GM19452 (cell line): ENCODE results near the gene TNP1.

Experiments used
- ATAC-seq: cut with Tn5 transposase; IDR thresholded peaks from one replicate; pipeline ENCODE4 v1.9.1; 2021; ENCODE audit not compliant: unreplicated experiment

The TNP1 gene, protein sequence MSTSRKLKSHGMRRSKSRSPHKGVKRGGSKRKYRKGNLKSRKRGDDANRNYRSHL

DNA sequence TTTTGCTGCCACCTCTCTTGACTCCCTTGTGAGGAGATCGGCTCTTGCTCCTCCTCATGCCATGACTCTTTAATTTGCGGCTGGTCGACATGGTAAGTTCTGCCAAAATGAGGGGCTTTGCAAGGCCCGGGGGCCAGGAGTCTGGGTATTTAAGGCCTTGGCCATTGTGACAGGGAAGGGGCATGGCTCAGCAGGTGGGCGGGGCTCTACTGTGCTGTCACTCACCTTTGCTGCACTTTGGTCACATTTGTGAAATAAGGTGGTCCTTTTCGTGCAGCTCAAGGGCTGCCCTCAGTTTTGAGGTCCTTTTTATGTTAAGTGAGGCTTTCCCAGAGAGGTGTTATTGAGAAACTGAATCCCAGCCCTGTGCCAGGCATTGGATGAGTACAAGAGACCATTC is at the start of gene TNP1:
Gene TNP1 (minus strand): TSS at position 121 of the 400 bp plus-strand sequence. CDS start 30 bp downstream, at position 91.
- no peak for ATAC-seq

DNA sequence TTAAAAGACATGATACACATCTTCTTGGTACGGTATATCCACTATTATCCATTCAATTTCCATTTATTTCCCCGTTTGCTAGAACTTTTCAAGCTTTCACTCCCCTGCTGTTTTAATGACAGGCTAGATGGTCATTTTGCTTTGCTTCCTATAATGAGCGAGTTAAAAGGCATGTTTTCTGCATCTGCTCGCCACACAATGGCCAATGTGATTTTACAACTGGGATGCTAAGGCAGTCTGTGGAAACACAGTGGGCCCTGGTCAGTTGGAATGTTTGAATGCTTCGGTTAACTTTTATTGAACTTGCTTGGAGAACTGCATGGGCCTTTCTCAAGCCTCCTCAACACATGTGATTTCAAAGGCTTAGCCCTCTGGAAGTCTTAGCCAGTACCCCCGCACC is 48.4 kb upstream of the TNP1 start:
- no peak for ATAC-seq

DNA sequence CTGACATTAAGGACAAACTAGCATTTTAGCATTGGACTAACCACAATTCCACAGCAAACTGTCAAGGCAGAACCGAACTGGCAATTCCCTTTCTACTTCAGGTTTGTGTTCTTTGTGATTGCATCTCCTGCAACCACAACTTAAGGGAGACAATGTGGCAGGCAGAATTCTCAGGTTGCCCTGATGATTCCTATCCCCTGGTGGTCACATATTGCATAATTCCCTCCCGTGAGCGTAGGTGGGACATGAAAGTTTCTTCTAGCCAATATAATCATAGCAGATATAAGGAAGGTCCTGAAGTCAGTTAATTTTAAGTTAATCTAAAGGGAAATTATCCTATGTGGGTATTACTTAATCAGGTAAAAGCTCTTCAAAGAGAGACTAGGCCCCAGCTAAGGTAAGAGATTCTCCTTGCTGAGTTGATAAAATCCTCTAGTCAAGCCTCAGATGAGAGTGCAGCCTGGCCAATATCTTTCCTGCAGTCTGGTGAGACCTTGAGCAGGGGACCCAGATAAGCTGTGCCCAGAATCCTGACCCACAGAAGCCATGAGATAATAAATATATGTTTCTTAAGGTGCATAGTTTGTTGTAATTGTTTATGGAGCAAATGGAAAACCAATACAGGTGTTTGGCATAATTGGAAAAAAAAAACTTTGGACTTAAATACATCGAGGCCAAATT is 45.9 kb upstream of the TNP1 start:
- ATAC-seq, result no peak

DNA sequence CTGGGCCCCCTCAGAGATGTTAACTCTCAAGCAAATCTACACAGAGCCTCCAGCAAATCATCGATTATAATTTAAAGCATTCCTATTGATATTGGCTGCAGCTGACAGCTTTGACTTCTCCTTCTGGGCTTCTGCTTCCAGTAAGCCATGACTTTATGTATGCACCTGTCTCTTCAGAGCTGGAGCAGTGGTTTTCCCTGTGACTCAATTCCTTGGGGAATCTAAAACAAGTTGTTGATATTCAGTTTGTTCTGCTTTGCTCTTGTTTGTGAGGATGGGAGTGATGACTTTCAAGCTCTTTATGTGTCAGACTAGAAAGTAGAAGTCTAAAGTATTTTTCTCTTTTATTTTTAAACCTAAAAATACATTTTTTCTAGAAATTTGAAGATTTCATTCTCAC is 45.1 kb upstream of the TNP1 start:
- no peak for ATAC-seq

DNA sequence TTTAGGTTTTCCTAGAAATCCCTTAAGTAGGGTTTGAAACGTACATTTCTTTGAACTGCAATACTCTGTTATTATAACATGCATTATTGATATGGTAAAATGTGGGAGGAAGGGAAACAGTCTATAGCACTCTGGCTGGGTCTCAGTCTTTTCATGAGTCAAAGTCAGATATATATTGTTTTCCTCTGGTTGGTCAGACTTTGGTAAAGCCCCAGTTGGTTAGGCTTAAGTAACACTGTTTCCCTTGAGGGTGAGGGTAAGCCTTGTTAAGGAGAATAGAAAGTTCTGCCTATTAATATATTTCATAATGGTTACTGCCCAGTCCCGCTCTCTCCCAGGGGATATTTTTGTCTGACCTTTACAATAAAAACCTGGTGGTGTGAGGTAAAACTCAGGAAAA is 44.7 kb upstream of the TNP1 start:
- no peak for ATAC-seq

DNA sequence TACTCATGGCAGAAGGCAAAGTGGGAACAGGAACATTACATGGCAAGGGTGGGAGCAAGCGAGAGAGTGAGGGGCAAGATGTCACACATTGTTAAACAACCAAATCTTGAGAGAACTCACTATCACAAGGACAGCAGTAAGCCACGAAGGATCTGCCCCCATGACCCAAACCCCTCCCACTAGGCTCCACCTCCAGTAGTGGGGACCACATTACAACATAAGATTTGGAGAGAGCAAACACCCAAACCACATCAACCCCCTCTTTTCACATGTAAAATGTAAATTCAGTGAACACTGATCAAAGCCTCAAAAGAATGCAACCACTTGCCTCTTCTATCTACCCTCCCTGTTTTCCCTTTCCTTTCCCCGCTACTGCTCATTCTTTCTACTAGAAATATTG is 43.6 kb upstream of the TNP1 start:
- ATAC-seq, result no peak

DNA sequence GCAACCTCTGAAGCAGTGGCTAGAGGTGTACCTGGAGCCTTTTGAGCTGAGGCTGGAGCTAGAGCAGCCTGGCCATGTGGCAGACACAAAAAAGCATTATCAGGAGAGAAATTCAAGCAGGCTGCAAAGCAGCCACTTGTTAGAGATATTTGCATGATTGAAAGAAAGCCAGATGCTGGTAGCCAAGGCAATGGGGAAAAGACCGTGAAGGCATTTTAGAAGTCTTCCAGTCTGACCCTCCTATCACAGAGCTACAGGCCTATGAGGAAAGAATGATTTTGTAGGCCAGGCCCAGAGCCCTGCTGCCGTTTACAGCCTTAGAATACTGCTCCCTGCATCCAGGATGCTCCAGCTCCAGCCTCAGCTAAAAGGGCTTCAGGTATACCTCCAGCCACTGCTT is 41.4 kb upstream of the TNP1 start:
- no peak for ATAC-seq

DNA sequence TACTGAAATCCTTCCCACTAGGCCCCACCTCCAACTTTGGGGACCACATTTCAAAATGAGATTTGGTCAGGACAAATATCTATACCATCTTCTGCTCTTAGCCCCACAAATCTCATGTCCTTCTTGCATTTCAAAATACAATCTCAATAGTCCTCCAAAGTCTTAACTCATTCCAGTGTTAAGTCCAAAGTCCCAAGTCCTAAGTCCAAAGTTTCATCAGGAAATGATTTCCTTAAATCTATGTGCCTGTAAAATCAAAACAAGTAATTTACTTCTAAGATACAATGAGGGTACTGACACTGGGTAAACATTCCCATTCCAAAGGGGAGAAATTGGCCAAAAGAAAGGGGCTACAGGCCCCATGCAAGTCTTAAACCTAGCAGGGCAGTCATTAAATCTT is 40.5 kb upstream of the TNP1 start:
- ATAC-seq, result no peak

DNA sequence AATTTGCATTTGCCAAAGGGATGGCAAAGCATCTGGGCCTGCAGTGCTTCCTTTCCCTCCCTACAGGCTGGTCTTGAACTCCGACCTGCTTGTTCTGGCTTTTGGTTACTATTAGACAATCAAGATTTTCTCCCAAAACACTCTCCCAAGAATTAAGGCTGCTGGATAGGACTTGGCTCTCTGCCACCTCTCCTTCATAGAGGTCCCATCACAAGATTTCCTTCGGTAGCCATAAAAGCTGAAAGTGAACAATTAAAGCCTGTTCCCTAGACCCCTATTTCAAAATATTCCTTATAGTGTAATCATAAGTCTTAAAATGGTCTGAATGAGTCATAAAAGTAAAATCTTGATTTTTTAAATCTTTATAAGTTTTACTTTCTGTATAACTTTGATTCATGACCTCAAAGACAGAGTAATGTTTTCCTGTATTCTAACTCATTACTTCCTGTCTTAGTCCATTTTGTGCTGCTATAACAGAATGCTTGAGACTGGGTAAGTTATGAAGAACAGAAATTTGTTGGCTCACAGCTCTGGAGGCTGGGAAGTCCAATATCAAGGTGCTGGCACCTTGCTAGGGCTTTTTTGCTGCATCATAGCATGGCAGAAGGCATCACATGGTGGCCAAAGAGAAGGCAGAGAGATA is 37.8 kb upstream of the TNP1 start:
- ATAC-seq, result no peak

DNA sequence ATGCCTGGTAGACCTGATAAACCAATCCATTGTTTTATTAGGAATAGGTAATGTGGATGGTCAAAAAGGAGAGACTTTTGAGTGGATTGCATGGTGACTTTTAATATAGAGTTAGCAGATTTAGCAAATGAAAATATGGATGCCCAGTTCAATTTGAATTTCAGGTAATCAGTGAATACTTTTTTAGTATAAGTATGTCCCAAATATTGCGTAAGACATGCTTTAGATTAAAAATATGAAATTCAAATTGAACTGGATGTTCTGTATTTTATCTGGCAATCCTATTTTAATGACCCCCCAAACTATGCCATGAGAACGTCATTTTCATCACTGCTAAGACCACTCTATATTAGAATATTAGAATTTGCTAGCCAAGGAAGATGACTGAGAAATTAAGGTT is 30.3 kb upstream of the TNP1 start:
- ATAC-seq, result no peak

DNA sequence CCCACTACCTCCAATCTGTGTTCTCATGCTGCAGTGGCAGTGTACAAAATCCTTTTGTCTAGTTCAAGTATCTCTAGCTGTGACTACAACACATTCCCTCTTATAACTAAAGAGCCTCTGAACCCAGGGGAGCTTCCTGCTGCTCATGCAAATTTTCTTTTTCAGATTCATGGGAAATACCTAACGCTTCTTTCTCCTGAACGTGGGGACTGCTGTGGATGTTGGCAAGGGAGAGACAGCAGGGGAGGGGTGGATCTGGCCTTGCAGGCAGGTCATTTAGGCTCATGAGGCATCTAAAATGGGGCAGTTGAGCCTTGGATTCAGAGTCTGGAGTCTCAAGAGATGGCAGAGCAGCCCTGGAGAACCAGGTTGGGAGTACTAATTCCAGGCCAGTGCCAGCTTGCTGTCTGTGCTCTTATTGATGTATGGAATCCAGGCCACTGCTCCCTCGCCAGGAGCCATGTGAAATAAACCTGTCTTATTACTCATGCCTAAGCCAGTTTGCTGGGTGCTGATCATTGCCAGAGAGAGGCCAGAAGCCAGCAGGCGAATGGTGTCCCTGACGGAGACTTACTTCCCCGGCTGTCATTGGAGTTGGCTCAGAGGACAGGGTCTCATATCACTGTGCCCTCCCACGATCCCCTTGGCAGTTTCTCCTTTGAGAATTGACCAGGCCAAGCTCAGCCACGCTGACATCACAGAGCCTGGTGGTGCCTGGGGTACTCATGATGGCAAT is 29.2 kb upstream of the TNP1 start:
- no peak for ATAC-seq

DNA sequence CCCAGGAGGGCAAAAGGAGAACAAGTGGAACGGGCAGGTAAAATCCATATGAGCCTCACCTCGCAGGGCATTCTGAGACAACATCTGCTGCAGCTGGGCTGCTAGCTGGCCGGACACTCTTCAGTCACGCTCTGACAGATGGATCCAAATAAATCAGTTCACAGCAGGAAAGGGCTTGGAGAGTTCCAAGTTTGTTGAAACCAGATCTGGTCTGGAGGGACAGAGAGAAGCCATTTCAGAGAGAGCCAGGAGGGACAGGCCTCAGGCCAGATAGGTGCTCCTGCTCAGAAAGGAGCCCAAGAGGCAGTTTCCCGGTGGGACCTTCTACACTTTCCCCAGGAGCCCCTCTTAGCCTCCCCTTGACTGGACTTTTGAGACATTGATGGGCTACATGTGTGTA is 28.2 kb upstream of the TNP1 start:
- ATAC-seq, result no peak

DNA sequence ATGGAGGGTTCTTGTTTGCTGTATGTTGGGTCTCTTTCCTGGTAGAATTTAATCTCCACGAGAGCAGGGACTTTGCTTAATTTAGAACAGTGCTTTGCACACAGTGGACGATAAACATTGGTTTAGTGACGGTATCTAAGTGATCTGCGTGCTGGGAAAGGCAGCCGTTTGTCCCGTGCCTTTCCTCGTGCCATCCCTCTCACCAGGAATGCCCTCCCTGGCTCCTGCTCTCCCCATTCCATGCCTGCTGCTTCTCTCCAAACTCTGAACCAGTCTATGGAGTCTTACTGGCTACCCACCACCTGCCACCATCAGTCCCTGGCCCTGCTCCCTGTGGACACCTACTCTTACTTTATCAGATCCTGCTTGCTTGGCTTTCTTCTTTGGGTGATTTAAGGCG is 27.3 kb upstream of the TNP1 start:
- ATAC-seq, result no peak

DNA sequence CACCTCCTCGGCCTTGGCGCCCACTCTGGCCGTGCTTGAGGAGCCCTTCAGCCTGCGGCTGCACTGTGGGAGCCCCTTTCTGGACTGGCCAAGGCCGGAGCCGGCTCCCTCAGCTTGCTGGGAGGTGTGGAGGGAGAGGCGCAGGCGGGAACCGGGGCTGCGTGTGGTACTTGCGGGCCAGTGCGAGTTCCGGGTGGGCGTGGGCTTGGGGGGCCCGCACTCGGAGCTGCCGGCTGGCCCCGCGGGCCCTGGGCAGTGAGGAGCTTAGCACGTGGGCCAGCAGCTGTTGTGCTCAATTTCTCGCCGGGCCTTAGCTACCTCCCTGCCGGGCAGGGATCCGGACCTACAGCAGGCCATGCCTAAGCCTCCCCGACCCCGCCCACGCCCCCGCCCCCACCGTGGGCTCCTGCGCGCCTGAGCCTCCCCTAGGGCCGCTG is 25.3 kb upstream of the TNP1 start:
- ATAC-seq, result no peak

DNA sequence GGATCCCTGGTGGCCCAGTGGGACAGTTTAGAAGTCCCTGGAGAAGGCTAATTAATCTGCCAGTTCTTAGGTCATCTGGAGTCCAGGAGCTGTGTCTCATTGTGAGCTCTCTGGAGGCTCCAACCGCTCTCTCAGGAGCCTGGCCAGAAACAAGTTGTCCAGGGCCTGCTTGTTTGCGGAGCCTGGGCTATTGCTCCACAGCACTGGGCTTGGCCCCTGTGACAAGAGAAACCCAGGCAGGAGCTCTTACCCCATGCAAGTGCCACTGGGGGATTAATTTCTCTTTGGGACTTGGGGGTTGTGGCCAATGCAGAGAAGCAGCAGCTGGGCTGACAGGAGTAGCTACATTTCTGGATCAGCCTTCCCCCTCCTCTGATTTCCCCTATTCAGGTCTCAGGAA is 24.5 kb upstream of the TNP1 start:
- ATAC-seq, result no peak

DNA sequence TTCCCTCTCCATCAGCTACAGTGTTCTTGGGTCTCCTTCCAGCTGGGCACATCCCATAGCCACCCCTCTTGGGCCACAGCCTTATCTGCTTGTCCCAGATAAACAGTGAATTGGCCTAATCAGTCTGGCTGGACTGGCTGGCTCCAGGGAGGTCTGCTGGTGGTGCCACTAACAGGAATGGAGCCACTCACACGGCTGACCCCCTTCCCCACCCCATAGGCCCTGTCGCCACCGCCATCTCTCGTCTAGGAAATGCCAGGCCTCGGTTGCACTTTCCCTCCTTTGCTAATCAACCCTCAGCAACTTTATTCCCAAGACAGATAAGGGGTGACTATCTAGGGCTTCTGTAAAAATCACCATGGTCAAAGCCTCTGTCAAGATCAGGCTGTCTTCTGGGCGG is 23.0 kb upstream of the TNP1 start:
- ATAC-seq, result no peak

DNA sequence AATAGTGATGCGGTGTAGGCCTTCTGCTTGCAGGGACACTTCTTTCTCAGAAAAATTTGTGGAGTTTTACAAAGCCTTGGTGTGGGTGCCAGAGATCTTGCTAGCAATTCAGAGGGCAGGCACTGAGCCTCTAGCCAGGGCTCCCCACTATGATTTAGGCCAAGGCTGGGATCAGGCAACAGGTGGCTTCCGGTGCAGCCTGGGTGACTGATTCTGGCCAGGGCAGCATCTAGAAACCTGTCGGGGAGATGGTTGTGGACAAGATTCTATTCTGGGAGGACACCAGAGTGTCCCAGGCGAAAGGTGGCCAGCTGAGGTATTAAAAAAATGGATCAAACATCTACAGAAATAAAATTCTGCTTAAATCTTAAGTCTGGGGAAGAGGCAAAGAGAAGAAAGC is 21.5 kb upstream of the TNP1 start:
- ATAC-seq, result no peak

DNA sequence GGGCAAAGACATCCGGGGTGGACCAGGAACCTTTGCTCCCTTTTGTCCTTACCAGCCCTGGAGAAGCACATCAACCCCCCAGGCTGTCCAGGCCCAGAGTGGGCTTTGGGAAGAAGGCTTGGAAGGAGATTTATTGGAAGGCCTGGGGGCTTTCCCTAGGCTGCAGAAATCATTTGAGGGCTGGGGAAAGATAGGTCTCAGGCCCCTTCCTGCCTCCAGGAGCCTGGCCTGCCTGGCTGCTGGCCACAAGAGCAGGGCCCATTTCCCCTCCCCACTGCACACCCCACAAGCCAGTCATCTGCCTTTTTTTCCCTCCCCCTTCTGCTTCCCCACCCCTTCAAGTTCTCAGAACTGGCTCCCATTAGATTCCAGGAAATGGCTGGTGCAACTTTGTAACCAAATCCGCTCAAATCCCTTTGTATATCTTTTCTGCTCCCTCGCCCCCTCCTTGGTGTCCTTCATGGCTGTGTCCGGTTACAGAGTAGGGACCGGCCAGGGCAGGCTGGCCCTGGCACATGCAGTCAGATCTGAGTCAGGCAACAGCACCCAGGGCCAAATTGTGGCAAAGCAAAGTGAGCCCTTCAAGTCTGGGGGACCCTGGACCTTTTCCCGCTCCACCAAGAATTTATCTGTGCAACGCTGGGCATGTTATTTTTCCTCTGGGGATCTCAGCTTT is 20.8 kb upstream of the TNP1 start:
- no peak for ATAC-seq

DNA sequence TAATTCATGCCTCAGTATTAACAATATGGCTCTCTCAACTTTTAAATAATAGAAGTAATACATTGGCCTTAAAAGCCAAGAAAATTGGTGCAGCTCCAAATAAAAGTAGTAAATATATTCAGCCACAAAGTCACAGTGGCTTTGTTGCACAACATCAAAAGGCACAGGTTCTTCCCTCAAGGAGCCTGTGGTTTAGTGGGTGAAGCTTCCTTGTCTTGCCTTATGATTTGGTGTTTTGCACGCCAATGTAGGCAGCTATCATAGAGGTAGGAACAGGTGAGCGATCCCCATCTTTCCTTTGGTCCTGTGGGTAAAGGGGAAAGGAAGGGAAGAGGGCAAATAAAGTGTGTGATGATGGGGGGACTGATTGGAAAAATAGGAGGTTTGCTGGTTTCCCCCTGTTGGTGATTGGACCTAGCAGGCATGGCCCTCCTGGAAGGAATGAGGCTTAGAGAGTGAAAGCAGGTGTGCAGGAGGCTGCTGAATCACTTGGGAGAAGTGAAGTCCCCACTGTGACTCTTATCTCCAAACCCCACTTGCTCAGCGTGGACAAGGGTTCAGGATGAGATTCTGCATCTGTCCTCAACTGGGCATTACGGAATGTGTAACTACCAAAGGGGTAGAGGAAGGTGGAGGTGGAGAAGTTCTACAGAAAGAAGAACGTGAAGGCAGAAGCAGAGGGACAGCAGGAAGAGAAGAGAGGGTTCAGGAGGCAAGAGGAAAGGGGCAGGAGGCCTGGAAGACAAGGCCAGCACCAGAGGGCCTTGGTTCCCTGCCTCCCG is 20.1 kb upstream of the TNP1 start:
- no peak for ATAC-seq

DNA sequence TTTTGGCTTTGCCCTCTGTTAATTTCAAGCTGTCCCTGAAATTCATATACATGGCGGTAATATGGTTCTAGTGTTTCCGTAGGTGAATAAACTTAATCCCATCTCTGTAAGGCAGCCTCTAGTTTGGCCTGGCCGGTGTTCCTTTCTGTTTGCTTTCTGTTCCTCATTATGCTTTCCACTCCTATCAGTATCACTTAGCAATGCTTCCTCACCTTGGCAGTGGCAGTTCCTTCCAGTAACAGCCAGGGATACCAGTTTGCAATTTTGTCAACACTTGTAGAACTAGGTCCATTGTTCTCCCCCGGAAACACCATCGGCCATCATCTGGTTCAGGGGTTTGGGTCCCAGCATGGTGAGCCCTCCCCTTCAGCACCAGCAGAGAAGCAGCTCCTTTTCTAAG is 18.2 kb upstream of the TNP1 start:
- ATAC-seq, result no peak

DNA sequence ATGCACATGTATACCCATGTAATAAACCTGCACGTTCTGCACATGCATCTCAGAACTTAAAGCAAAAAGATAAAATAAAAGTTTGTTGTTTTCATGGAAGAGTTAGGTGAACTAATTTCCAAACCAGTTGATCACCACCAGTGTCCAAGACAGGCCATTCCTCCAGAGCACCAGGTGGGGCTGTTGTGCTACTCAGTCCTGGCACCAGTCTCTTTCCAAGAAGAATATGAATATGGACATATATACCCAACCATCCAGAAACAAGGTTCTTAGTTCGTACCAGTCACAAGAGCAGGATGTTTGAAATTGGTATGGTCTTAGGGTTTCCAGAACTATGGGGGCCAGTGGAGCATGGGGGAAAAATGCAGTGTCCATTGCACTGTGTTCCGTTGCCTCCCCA is 17.2 kb upstream of the TNP1 start:
- no peak for ATAC-seq
